K562 (cell line): ENCODE measurements around the gene DCAKD. TPM values are rescaled to one million over a fixed set of nuclear protein-coding genes. Genes with fewer than 3 reads are reported as not detected.

Experiments
- CC2D1A ChIP-seq: fragments of 450-650 bp; IDR thresholded peaks from 2 replicates; pipeline ENCODE4 v1.6.1; 2017; ENCODE audit warnings: mild to moderate bottlenecking
- CHD1 ChIP-seq: fragments of 200-600 bp; sonication (generic); IDR thresholded peaks from one replicate; pipeline ENCODE4 v1.6.1; 2012; ENCODE audit warnings: mild to moderate bottlenecking, moderate library complexity, low read length, inconsistent platforms
- EP400 ChIP-seq: fragments of 450-650 bp; IDR thresholded peaks from 2 replicates; pipeline ENCODE4 v1.6.1; 2017; ENCODE audit warnings: antibody characterized with exemption, mild to moderate bottlenecking, moderate library complexity
- ERF ChIP-seq: fragments of 450-650 bp; formaldehyde crosslinking; IDR thresholded peaks from 2 replicates; pipeline ENCODE4 v1.4.0; 2020; ENCODE audit warnings: mild to moderate bottlenecking, mixed read lengths
- ESRRA ChIP-seq: fragments of 450-650 bp; IDR thresholded peaks from 2 replicates; pipeline ENCODE4 v1.6.1; 2014; ENCODE audit warnings: low read depth, mild to moderate bottlenecking, moderate library complexity, borderline replicate concordance
- FOSL1 ChIP-seq: fragments of 200-800 bp; sonication (Bioruptor generic); conservative IDR thresholded peaks from 2 replicates; pipeline ENCODE4 v1.6.1; 2016; ENCODE audit warnings: missing genetic modification characterization, missing compliant biosample characterization
- GABPA ChIP-seq: fragments of 200-800 bp; sonication (Bioruptor generic); conservative IDR thresholded peaks from 2 replicates; pipeline ENCODE4 v1.6.1; 2016; ENCODE audit warnings: low read depth, missing genetic modification characterization, missing compliant biosample characterization
- HDGF ChIP-seq: fragments of 450-650 bp; IDR thresholded peaks from 2 replicates; pipeline ENCODE4 v1.6.1; 2016
- KLF16 ChIP-seq: IDR thresholded peaks from 2 replicates; pipeline ENCODE4 v1.6.1; 2016; ENCODE audit warnings: antibody characterized with exemption
- MECOM ChIP-seq: fragments of 250-450 bp; sonication (Bioruptor Pico); IDR thresholded peaks from 2 replicates; pipeline ENCODE4 v1.8.0; 2022; ENCODE audit warnings: inconsistent platforms
- PHF8 ChIP-seq: fragments of 200-600 bp; sonication (generic); IDR thresholded peaks from 2 replicates; pipeline ENCODE4 v1.6.1; 2012; ENCODE audit warnings: mixed run types, mild to moderate bottlenecking, inconsistent platforms, low read length, moderate library complexity, borderline replicate concordance
- POLR2AphosphoS5 ChIP-seq: IDR thresholded peaks from 2 replicates; pipeline ENCODE4 v1.6.1; 2011; ENCODE audit warnings: mild to moderate bottlenecking, low read depth, low read length, moderate library complexity; ENCODE audit not compliant: control insufficient read depth, insufficient read depth
- RFX1 ChIP-seq: fragments of 450-650 bp; IDR thresholded peaks from 2 replicates; pipeline ENCODE4 v1.6.1; 2016; ENCODE audit warnings: mild to moderate bottlenecking, moderate library complexity
- SUPT5H ChIP-seq: fragments of 450-650 bp; IDR thresholded peaks from 2 replicates; pipeline ENCODE4 v1.6.1; 2016
- XRCC5 ChIP-seq: fragments of 200-400 bp; formaldehyde crosslinking; IDR thresholded peaks from 2 replicates; pipeline ENCODE4 v1.6.1; 2017; ENCODE audit warnings: low read depth, mild to moderate bottlenecking, low read length
- ZNF444 ChIP-seq: fragments of 250-450 bp; sonication (Bioruptor Pico); IDR thresholded peaks from 2 replicates; pipeline ENCODE4 v1.4.0; 2020; ENCODE audit warnings: mild to moderate bottlenecking, moderate library complexity
- polyA plus RNA-seq, 8 experiments: library from polyadenylated mRNA; depleted of rRNA in 4 of 8; stranded (reverse) in 5 of 8; unstranded in 3 of 8; fragments of >200 nt; fragmentation: Nextera tagmentation in 2 of 8; fragmentation: Illumina TruSeq in 1 of 8; extraction: Ambion mirVana in 2 of 8; extraction: Trizol in 1 of 8; gene quantifications; 2 replicates each; pipeline versions ENCODE4 v1.2.1 to v1.2.3, GENCODE V29; 2011 to 2014; ENCODE audit warnings: inconsistent platforms in 1 of 8, missing spikeins in 1 of 8
- total RNA-seq, 7 experiments: library from RNA; depleted of rRNA in 6 of 7; stranded (reverse); fragments of >200 nt in 6 of 7; fragmentation: Illumina TruSeq in 2 of 7; extraction: Trizol in 2 of 7; gene quantifications; 2 replicates each; pipeline versions ENCODE4 v1.2.1 to v1.2.3, GENCODE V29; 2011 to 2021; ENCODE audit warnings: low replicate concordance in 1 of 7
- TF ChIP-seq, protein P1 (sequence below), 2 experiments: fragments of 450-650 bp; IDR thresholded peaks; 2 replicates each; pipeline ENCODE4 v1.6.1; 2018; ENCODE audit warnings: mild to moderate bottlenecking in 2 of 2, low read depth in 1 of 2; ENCODE audit not compliant: partially characterized antibody in 2 of 2
- TF ChIP-seq, protein P2 (sequence below): fragments of 250-450 bp; sonication (Bioruptor Pico); IDR thresholded peaks from 2 replicates; pipeline ENCODE4 v1.4.0; 2020; ENCODE audit warnings: mild to moderate bottlenecking
- TF ChIP-seq, protein P3 (sequence below): fragments of 450-650 bp; IDR thresholded peaks from 2 replicates; pipeline ENCODE4 v1.6.1; 2016
- TF ChIP-seq, protein P4 (sequence below): fragments of 250-450 bp; sonication (Bioruptor Pico); IDR thresholded peaks from 2 replicates; pipeline ENCODE4 v1.5.0; 2022; ENCODE audit warnings: mild to moderate bottlenecking

DCAKD gene
- total and polyA plus RNA-seq, 9 of the 15 experiments (the other 6 are each of a cell fraction or from before 2014, with no cell fraction given), result 7.9 to 35.5 (median 21.4) TPM

DNA sequence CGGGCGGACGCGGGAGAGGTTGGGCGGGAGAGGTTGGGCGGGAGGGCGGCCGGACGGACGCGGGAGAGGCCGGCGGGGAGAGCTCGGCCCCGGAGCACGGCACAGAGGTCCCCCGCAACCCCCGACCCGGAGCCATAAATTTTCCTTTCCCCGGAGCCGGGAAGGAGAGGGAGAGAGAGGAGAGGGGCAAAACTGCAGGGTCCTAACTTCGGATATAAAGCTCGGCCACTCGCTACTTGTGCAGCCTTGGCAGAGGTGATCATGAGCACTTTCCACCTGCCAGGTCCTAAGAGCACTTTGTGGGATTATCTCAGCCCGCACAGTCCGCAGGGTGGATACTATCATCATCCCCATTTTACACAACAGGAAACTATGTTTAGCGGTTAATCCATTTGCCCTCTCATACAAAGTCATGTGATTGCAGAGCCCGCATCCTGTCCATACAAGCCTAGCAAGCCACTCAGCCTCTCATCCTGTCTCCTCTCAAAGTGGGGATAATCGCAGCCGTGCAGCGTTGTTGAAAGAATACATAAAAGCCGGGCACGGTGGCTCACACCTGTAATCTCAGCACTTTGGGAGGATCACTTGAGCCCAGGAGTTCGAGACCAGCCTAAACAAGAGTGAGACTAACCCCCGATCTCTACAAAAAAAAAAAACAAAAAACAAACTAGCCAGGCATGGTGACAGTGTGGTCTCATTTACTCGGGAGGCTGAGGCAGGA is 780 bp upstream of the DCAKD start (continued):
- TF ChIP-seq, protein P1, sequence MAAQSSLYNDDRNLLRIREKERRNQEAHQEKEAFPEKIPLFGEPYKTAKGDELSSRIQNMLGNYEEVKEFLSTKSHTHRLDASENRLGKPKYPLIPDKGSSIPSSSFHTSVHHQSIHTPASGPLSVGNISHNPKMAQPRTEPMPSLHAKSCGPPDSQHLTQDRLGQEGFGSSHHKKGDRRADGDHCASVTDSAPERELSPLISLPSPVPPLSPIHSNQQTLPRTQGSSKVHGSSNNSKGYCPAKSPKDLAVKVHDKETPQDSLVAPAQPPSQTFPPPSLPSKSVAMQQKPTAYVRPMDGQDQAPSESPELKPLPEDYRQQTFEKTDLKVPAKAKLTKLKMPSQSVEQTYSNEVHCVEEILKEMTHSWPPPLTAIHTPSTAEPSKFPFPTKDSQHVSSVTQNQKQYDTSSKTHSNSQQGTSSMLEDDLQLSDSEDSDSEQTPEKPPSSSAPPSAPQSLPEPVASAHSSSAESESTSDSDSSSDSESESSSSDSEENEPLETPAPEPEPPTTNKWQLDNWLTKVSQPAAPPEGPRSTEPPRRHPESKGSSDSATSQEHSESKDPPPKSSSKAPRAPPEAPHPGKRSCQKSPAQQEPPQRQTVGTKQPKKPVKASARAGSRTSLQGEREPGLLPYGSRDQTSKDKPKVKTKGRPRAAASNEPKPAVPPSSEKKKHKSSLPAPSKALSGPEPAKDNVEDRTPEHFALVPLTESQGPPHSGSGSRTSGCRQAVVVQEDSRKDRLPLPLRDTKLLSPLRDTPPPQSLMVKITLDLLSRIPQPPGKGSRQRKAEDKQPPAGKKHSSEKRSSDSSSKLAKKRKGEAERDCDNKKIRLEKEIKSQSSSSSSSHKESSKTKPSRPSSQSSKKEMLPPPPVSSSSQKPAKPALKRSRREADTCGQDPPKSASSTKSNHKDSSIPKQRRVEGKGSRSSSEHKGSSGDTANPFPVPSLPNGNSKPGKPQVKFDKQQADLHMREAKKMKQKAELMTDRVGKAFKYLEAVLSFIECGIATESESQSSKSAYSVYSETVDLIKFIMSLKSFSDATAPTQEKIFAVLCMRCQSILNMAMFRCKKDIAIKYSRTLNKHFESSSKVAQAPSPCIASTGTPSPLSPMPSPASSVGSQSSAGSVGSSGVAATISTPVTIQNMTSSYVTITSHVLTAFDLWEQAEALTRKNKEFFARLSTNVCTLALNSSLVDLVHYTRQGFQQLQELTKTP (IDR thresholded peaks at IDR 0.05; ENCODE audit: low read depth in 1 of 2, partially characterized antibody in 2 of 2), result no peak
- TF ChIP-seq CHD1 (peak; percentile 39), MECOM (0 out of 2 replicates have a peak, but pooled peaks have one; percentile 15), ERF (CRISPR knock-in tag) (0 out of 2 replicates have a peak, but pooled peaks have one; percentile 49), SUPT5H (peak; percentile 40; the same call in 1 of the 2 replicates), ESRRA (peak; percentile 46; the same call in 1 of the 2 replicates), POLR2AphosphoS5 (peak; percentile 38; the same call in 1 of the 2 replicates), GABPA (peak; percentile 81), XRCC5 (no peak), RFX1 (no peak), FOSL1 (tag) (0 out of 2 replicates have a peak, but pooled peaks have one; percentile 23), KLF16 (no peak), EP400 (no peak), ZNF444 (CRISPR knock-in tag) (no peak), PHF8 (peak; percentile 55; the same call in 1 of the 2 replicates), CC2D1A (peak; percentile 98), HDGF (no peak)
- TF ChIP-seq, protein P2, sequence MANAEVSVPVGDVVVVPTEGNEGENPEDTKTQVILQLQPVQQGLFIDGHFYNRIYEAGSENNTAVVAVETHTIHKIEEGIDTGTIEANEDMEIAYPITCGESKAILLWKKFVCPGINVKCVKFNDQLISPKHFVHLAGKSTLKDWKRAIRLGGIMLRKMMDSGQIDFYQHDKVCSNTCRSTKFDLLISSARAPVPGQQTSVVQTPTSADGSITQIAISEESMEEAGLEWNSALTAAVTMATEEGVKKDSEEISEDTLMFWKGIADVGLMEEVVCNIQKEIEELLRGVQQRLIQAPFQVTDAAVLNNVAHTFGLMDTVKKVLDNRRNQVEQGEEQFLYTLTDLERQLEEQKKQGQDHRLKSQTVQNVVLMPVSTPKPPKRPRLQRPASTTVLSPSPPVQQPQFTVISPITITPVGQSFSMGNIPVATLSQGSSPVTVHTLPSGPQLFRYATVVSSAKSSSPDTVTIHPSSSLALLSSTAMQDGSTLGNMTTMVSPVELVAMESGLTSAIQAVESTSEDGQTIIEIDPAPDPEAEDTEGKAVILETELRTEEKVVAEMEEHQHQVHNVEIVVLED, result no peak
- TF ChIP-seq, protein P3, sequence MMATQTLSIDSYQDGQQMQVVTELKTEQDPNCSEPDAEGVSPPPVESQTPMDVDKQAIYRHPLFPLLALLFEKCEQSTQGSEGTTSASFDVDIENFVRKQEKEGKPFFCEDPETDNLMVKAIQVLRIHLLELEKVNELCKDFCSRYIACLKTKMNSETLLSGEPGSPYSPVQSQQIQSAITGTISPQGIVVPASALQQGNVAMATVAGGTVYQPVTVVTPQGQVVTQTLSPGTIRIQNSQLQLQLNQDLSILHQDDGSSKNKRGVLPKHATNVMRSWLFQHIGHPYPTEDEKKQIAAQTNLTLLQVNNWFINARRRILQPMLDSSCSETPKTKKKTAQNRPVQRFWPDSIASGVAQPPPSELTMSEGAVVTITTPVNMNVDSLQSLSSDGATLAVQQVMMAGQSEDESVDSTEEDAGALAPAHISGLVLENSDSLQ, result no peak
- TF ChIP-seq, protein P4, sequence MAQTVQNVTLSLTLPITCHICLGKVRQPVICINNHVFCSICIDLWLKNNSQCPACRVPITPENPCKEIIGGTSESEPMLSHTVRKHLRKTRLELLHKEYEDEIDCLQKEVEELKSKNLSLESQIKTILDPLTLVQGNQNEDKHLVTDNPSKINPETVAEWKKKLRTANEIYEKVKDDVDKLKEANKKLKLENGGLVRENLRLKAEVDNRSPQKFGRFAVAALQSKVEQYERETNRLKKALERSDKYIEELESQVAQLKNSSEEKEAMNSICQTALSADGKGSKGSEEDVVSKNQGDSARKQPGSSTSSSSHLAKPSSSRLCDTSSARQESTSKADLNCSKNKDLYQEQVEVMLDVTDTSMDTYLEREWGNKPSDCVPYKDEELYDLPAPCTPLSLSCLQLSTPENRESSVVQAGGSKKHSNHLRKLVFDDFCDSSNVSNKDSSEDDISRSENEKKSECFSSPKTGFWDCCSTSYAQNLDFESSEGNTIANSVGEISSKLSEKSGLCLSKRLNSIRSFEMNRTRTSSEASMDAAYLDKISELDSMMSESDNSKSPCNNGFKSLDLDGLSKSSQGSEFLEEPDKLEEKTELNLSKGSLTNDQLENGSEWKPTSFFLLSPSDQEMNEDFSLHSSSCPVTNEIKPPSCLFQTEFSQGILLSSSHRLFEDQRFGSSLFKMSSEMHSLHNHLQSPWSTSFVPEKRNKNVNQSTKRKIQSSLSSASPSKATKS (CRISPR knock-in tag), result no peak
